ENCODE measurements around the gene PPFIBP2. TPM values are rescaled to one million over a fixed set of nuclear protein-coding genes. Genes with fewer than 3 reads are reported as not detected.

Gene PPFIBP2
- polyA plus RNA-seq, 2 of the 4 experiments (the other 2 are of a cell fraction), result 13.4 to 32.5 TPM

- ATAC-seq (peak; percentile 50 to 75), FAIRE-seq (peak; percentile 13), DNase-seq (ENCODE audit: low read depth in 1 of 2, low spot score in 1 of 2) (peak; percentile 56 to 66)
- no peaks in the 10 kb centered on the region for H3K9me3 ChIP-seq
- no peak overlapping the region for H3K4me3 ChIP-seq
- peak overlapping the region; percentile 85 to 88 for H3K27ac ChIP-seq
- H3K4me1 ChIP-seq, result peaks cover 92% of the 10 kb centered on the region
- 34% methylated on average over 10 of the region's 11 CpGs for WGBS (ENCODE audit: missing lambda C conversion rate)
- TF ChIP-seq FOSL2 (IDR thresholded peaks at IDR 0.05), result no peak
- no peak for TF ChIP-seq FOSL2 (CRISPR knock-in tag; IDR thresholded peaks at IDR 0.05)
- no peak for TF ChIP-seq CHD4 (IDR thresholded peaks at IDR 0.05; ENCODE audit: borderline replicate concordance)
- TF ChIP-seq HOXB13 (CRISPR knock-in tag; IDR thresholded peaks at IDR 0.05; ENCODE audit: low read depth), result no peak
- no peak for TF ChIP-seq BCL3 (IDR thresholded peaks at IDR 0.05)
- TF ChIP-seq KDM5A (IDR thresholded peaks at IDR 0.05), result no peak
- 0 out of 5 replicates have a peak, but pooled peaks of 1 of the 2 experiments have one; percentile 14 for TF ChIP-seq JUN (IDR thresholded peaks at IDR 0.05)
- TF ChIP-seq POLR2AphosphoS2 (conservative IDR thresholded peaks at IDR 0.05; ENCODE audit: low read length), result no peak
- no peak for TF ChIP-seq RFX5 (IDR thresholded peaks at IDR 0.05)
- no peak for TF ChIP-seq MYC (IDR thresholded peaks at IDR 0.05; ENCODE audit: borderline replicate concordance, low read length)
- peak; percentile 35; the same call in 1 of the 2 replicates for TF ChIP-seq POLR2A (IDR thresholded peaks at IDR 0.05; ENCODE audit: low read length)
- no peak for TF ChIP-seq NPAS2 (CRISPR knock-in tag; IDR thresholded peaks at IDR 0.05; ENCODE audit: borderline replicate concordance)
- no peak for TF ChIP-seq ZC3H11A (IDR thresholded peaks at IDR 0.05)
- no peak for TF ChIP-seq NFE2L2 (conservative IDR thresholded peaks at IDR 0.05; ENCODE audit: low read length)
- TF ChIP-seq ESRRA (IDR thresholded peaks at IDR 0.05; ENCODE audit: borderline replicate concordance, low read length), result no peak
- TF ChIP-seq MAX (IDR thresholded peaks at IDR 0.05), result peak; percentile 42; the same call in 1 of the 2 replicates
- TF ChIP-seq SMC3 (IDR thresholded peaks at IDR 0.05), result 0 out of 3 replicates have a peak, but pooled peaks have one; percentile 5
- H3K4me2 ChIP-seq, result peak overlapping the region; percentile 75
- POLR2A ChIA-PET, result interaction anchor here (1.0 to 1.3 kb wide), 4 partner anchors 12 to 90 kb away, joined by 3 to 7 read pairs (median 4); no protein-coding TSS in a partner anchor
- CTCF ChIA-PET, result interaction anchor here (0.9 to 12.5 kb wide), 8 partner anchors 7 to 92 kb away, joined by 3 to 290 read pairs (median 5); partner anchors contain the start of genes CYB5R2 and PPFIBP2
Measured at GRCh38 chr11:7575841-7576725, 62.3 kb downstream of the PPFIBP2 start.

GRCh38 chr11:7576726-7577290 lies 63.0 kb downstream of the PPFIBP2 start:
- ChIA-PET POLR2A (interaction anchor here (1.1 kb wide), 1 partner anchor 23 kb away, joined by 4 read pairs; no protein-coding TSS in a partner anchor), CTCF (interaction anchor here (0.9 to 12.5 kb wide), 6 partner anchors 9 to 92 kb away, joined by 3 to 290 read pairs (median 4); partner anchors contain the start of genes CYB5R2 and PPFIBP2)
- ATAC-seq (no peak), DNase-seq (ENCODE audit: low read depth in 1 of 2, low spot score in 1 of 2) (no peak), FAIRE-seq (no peak)
- peaks cover 84% of the 10 kb centered on the region for H3K4me1 ChIP-seq
- 86% methylated on average over 13 of the region's 13 CpGs for WGBS (ENCODE audit: missing lambda C conversion rate)
- peak overlapping the region; percentile 75 for H3K4me2 ChIP-seq
- no peak overlapping the region for H3K4me3 ChIP-seq
- H3K27ac ChIP-seq, result peak overlapping the region; percentile 85 to 88
- TF ChIP-seq HEYL (CRISPR knock-in tag; IDR thresholded peaks at IDR 0.05) (no peak), KDM5A (IDR thresholded peaks at IDR 0.05) (no peak), E2F6 (IDR thresholded peaks at IDR 0.05; ENCODE audit: borderline replicate concordance, low read depth) (no peak), CHD2 (IDR thresholded peaks at IDR 0.05; ENCODE audit: low read length, partially characterized antibody) (no peak), HMGXB4 (CRISPR knock-in tag; IDR thresholded peaks at IDR 0.05; ENCODE audit: borderline replicate concordance) (no peak), RAD21 (conservative IDR thresholded peaks at IDR 0.05 in 1 of 2, IDR thresholded peaks at IDR 0.05 in 1 of 2) (no peak), ZSCAN20 (CRISPR knock-in tag; IDR thresholded peaks at IDR 0.05) (no peak), HOXB13 (CRISPR knock-in tag; IDR thresholded peaks at IDR 0.05; ENCODE audit: low read depth) (no peak), HES2 (IDR thresholded peaks at IDR 0.05) (no peak), RARB (CRISPR knock-in tag; IDR thresholded peaks at IDR 0.05) (no peak), HDAC2 (IDR thresholded peaks at IDR 0.05) (no peak), EHF (CRISPR knock-in tag; IDR thresholded peaks at IDR 0.05) (no peak), MAZ (IDR thresholded peaks at IDR 0.05; ENCODE audit: borderline replicate concordance, low read depth, low read length) (no peak), HOXB5 (CRISPR knock-in tag; IDR thresholded peaks at IDR 0.05) (no peak)
- H3K9me3 ChIP-seq, result no peaks in the 10 kb centered on the region

Measured in A549 (cell line).